Stimulated activated CD8-positive, alpha-beta memory T cell treated with anti-CD3 and anti-CD28 coated beads, Interleukin-12 subunit alpha, Interleukin-12 subunit beta, amount 100 ng/mL, for 24 hours (primary cell): ENCODE results near the gene METTL9.
A peak's percentile ranks its signal among the peaks of the same experiment; 100 is the strongest.
"Not testable (repeated sequence)": the region's sequence is repeated elsewhere in the genome, so short reads cannot be mapped to it uniquely, and the experiment has no call there.

Source experiments
- DNase-seq: peaks from one replicate; pipeline ENCODE4 v3.0.0-alpha.2; 2020; ENCODE audit errors: extremely low read depth

Gene METTL9

GRCh38 chr16:21635694-21636093 lies 36.3 kb downstream of the METTL9 start:
- DNase-seq = not testable (repeated sequence)

GRCh38 chr16:21637032-21637968 lies 37.9 kb downstream of the METTL9 start:
- no peak for DNase-seq

GRCh38 chr16:21638573-21638975 lies 39.2 kb downstream of the METTL9 start:
- DNase-seq = no peak

GRCh38 chr16:21639493-21639892 lies 40.1 kb downstream of the METTL9 start:
- DNase-seq = no peak

GRCh38 chr16:21641916-21642315 lies 42.5 kb downstream of the METTL9 start:
- no peak for DNase-seq

- no peak for DNase-seq
These were observed 43.5 kb downstream of the METTL9 start for GRCh38 chr16:21642861-21643260.

- DNase-seq = no peak
These were observed 44.4 kb downstream of the METTL9 start for GRCh38 chr16:21643785-21644184.

- no peak for DNase-seq
These were observed 45.3 kb downstream of the METTL9 start for GRCh38 chr16:21644674-21645073.

- DNase-seq = no peak
These were observed 45.9 kb downstream of the METTL9 start for GRCh38 chr16:21645261-21645721.

GRCh38 chr16:21646091-21646490 lies 46.7 kb downstream of the METTL9 start:
- no peak for DNase-seq

- peak; percentile 45 for DNase-seq
These were observed 47.6 kb downstream of the METTL9 start for GRCh38 chr16:21646721-21647561.

- no peak for DNase-seq
These were observed 48.3 kb downstream of the METTL9 start for GRCh38 chr16:21647562-21648164.

- DNase-seq = not testable (repeated sequence)
These were observed 50.5 kb downstream of the METTL9 start for GRCh38 chr16:21649826-21650406.

- no peak for DNase-seq
These were observed 51.1 kb downstream of the METTL9 start for GRCh38 chr16:21650521-21650920.

GRCh38 chr16:21651515-21651914 lies 52.1 kb downstream of the METTL9 start:
- DNase-seq = no peak

GRCh38 chr16:21652453-21652852 lies 53.1 kb downstream of the METTL9 start, which contains the start of gene IGSF6:
IGSF6 (minus strand) TSS chr16:21652608; CDS start chr16:21652598, 10 bp downstream.
- no peak for DNase-seq

GRCh38 chr16:21653571-21653970 lies 54.2 kb downstream of the METTL9 start:
- no peak for DNase-seq

- DNase-seq = no peak
These were observed 55.1 kb downstream of the METTL9 start for GRCh38 chr16:21654466-21654865.

GRCh38 chr16:21654881-21655280 lies 55.5 kb downstream of the METTL9 start:
- DNase-seq = no peak

GRCh38 chr16:21656795-21657768 lies 57.7 kb downstream of the METTL9 start:
- DNase-seq = no peak
